ENCODE measurements around the gene HMCN2. TPM values are rescaled to one million over a fixed set of nuclear protein-coding genes. Genes with fewer than 3 reads are reported as not detected.

The HMCN2 gene
- polyA plus RNA-seq, 1 experiment: under 0.01 TPM

- CTCF ChIA-PET: interaction anchor here (0.6 kb wide), 1 partner anchor 419 kb away, joined by 4 read pairs; no protein-coding TSS in a partner anchor
- no peak for TF ChIP-seq CTCF (IDR thresholded peaks at IDR 0.05; ENCODE audit: low read depth, low read length)
- POLR2A ChIA-PET: interaction anchor here (0.6 kb wide), 1 partner anchor 107 kb away, joined by 3 read pairs; no protein-coding TSS in a partner anchor
- H3K27ac ChIP-seq (ENCODE audit: low read depth, low read length): no peak overlapping the region
- no peak overlapping the region for H3K4me3 ChIP-seq (ENCODE audit: low read depth, low read length)
- peaks cover 9% of the 10 kb centered on the region for H3K27me3 ChIP-seq (ENCODE audit: control insufficient read depth, insufficient read depth, low read length)
- DNase-seq (ENCODE audit: low read depth, low spot score): no peak
- H3K9me3 ChIP-seq (ENCODE audit: control insufficient read depth, insufficient read depth, low read length): peaks cover 16% of the 10 kb centered on the region
Observed at GRCh38 chr9:130428086-130428665, 162.6 kb downstream of the HMCN2 start.

- Histone ChIP-seq H3K27me3 (ENCODE audit: control insufficient read depth, insufficient read depth, low read length) (peaks cover 16% of the 10 kb centered on the region), H3K4me3 (ENCODE audit: low read depth, low read length) (no peak overlapping the region), H3K9me3 (ENCODE audit: control insufficient read depth, insufficient read depth, low read length) (peaks cover 16% of the 10 kb centered on the region), H3K27ac (ENCODE audit: low read depth, low read length) (no peak overlapping the region)
- ChIA-PET CTCF (no interaction called here), POLR2A (no interaction called here)
- DNase-seq (ENCODE audit: low read depth, low spot score): no peak
- TF ChIP-seq CTCF (IDR thresholded peaks at IDR 0.05; ENCODE audit: low read depth, low read length): no peak
Observed at GRCh38 chr9:130429381-130429780, 163.8 kb downstream of the HMCN2 start.

GRCh38 chr9:130429831-130430230 lies 164.3 kb downstream of the HMCN2 start:
- CTCF ChIA-PET: no interaction called here

GRCh38 chr9:130430232-130430631 lies 164.7 kb downstream of the HMCN2 start:
- ChIA-PET POLR2A (no interaction called here), CTCF (no interaction called here)
- Histone ChIP-seq H3K27ac (ENCODE audit: low read depth, low read length) (no peak overlapping the region), H3K9me3 (ENCODE audit: control insufficient read depth, insufficient read depth, low read length) (peaks cover 16% of the 10 kb centered on the region), H3K4me3 (ENCODE audit: low read depth, low read length) (no peak overlapping the region), H3K27me3 (ENCODE audit: control insufficient read depth, insufficient read depth, low read length) (peaks cover 16% of the 10 kb centered on the region)
- TF ChIP-seq CTCF (IDR thresholded peaks at IDR 0.05; ENCODE audit: low read depth, low read length): no peak
- no peak for DNase-seq (ENCODE audit: low read depth, low spot score)

More at GRCh38 chr9:130429831-130430230, 164.3 kb downstream of the HMCN2 start:
- peaks cover 16% of the 10 kb centered on the region for H3K27me3 ChIP-seq (ENCODE audit: control insufficient read depth, insufficient read depth, low read length)
- H3K27ac ChIP-seq (ENCODE audit: low read depth, low read length): no peak overlapping the region
- DNase-seq (ENCODE audit: low read depth, low spot score): no peak
- POLR2A ChIA-PET: no interaction called here
- H3K4me3 ChIP-seq (ENCODE audit: low read depth, low read length): no peak overlapping the region
- TF ChIP-seq CTCF (IDR thresholded peaks at IDR 0.05; ENCODE audit: low read depth, low read length): no peak
- peaks cover 16% of the 10 kb centered on the region for H3K9me3 ChIP-seq (ENCODE audit: control insufficient read depth, insufficient read depth, low read length)

GRCh38 chr9:130430734-130431535 lies 165.4 kb downstream of the HMCN2 start:
- DNase-seq (ENCODE audit: low read depth, low spot score): no peak
- peaks cover 16% of the 10 kb centered on the region for H3K9me3 ChIP-seq (ENCODE audit: control insufficient read depth, insufficient read depth, low read length)
- CTCF ChIA-PET: no interaction called here
- no peak overlapping the region for H3K4me3 ChIP-seq (ENCODE audit: low read depth, low read length)
- POLR2A ChIA-PET: no interaction called here
- no peak for TF ChIP-seq CTCF (IDR thresholded peaks at IDR 0.05; ENCODE audit: low read depth, low read length)
- H3K27ac ChIP-seq (ENCODE audit: low read depth, low read length): no peak overlapping the region
- H3K27me3 ChIP-seq (ENCODE audit: control insufficient read depth, insufficient read depth, low read length): peaks cover 15% of the 10 kb centered on the region

Measured in AG04450 (cell line).